ENCODE data around the gene CLSTN2. TPM values are rescaled to one million over a fixed set of nuclear protein-coding genes. Genes with fewer than 3 reads are reported as not detected.

CLSTN2 gene
- total and polyA plus RNA-seq, 2 of the 8 experiments (the other 6 are each of a cell fraction or from before 2014, with no cell fraction given): 0.39 to 0.52 TPM

- no peak for TF ChIP-seq NRF1 (IDR thresholded peaks at IDR 0.05; ENCODE audit: low read depth, low read length)
- no peak for TF ChIP-seq EP300 (IDR thresholded peaks at IDR 0.05; ENCODE audit: borderline replicate concordance in 1 of 2, low read depth in 2 of 2, low read length in 2 of 2)
- TF ChIP-seq EZH2 (IDR thresholded peaks at IDR 0.05; ENCODE audit: low read depth, low read length, severe bottlenecking): no peak
- no peak for TF ChIP-seq KDM5A (IDR thresholded peaks at IDR 0.05; ENCODE audit: low read length)
- TF ChIP-seq ATF2 (IDR thresholded peaks at IDR 0.05; ENCODE audit: low read length): no peak
- TF ChIP-seq CBX8 (IDR thresholded peaks at IDR 0.05; ENCODE audit: borderline replicate concordance, low read depth, low read length): no peak
- TF ChIP-seq POLR2A (IDR thresholded peaks at IDR 0.05; ENCODE audit: control extremely low read depth in 1 of 2, low read depth in 2 of 2, low read length in 2 of 2): no peak
- no peak for TF ChIP-seq SP2 (IDR thresholded peaks at IDR 0.05; ENCODE audit: low read length)
- no peak for TF ChIP-seq FOSL1 (IDR thresholded peaks at IDR 0.05; ENCODE audit: insufficient read depth, low read depth, low read length)
- TF ChIP-seq RFX5 (IDR thresholded peaks at IDR 0.05; ENCODE audit: borderline replicate concordance, low read depth, low read length): no peak
Observed at GRCh38 chr3:139933766-139934165, 1.2 kb upstream of the CLSTN2 start (continued).

All from H1 (cell line).